HG02870 (cell line): ENCODE measurements around the gene CCSER1.
A peak's percentile ranks its signal among the peaks of the same experiment; 100 is the strongest.

Experiments
- ATAC-seq: cut with Tn5 transposase; IDR thresholded peaks from one replicate; pipeline ENCODE4 v1.9.1; 2021; ENCODE audit warnings: mild to moderate bottlenecking, moderate library complexity; ENCODE audit not compliant: unreplicated experiment

Gene CCSER1

GRCh38 chr4:90127223-90127705, at the start of gene CCSER1:
TSS of gene CCSER1 (plus strand) at chr4:90127394.
- ATAC-seq: peak; percentile 82

GRCh38 chr4:90078440-90078839, 48.8 kb upstream of the CCSER1 start:
- peak; percentile 90 for ATAC-seq

GRCh38 chr4:90080116-90080515, 47.1 kb upstream of the CCSER1 start:
- ATAC-seq: peak; percentile 42

- no peak for ATAC-seq
These were observed 45.6 kb upstream of the CCSER1 start for GRCh38 chr4:90081432-90082144.

GRCh38 chr4:90082449-90082848, 44.7 kb upstream of the CCSER1 start:
- no peak for ATAC-seq

- no peak for ATAC-seq
These were observed 42.8 kb upstream of the CCSER1 start for GRCh38 chr4:90084277-90084966.

GRCh38 chr4:90084967-90085295, 42.3 kb upstream of the CCSER1 start:
- ATAC-seq: no peak

GRCh38 chr4:90093526-90093925, 33.7 kb upstream of the CCSER1 start:
- ATAC-seq: no peak

GRCh38 chr4:90095000-90095399, 32.2 kb upstream of the CCSER1 start:
- no peak for ATAC-seq

GRCh38 chr4:90099812-90100211, 27.4 kb upstream of the CCSER1 start:
- peak; percentile 84 for ATAC-seq

- no peak for ATAC-seq
These were observed 23.2 kb upstream of the CCSER1 start for GRCh38 chr4:90103991-90104390.

GRCh38 chr4:90105274-90105673, 21.9 kb upstream of the CCSER1 start:
- ATAC-seq: no peak

GRCh38 chr4:90112715-90113114, 14.5 kb upstream of the CCSER1 start:
- no peak for ATAC-seq

GRCh38 chr4:90113881-90114457, 13.2 kb upstream of the CCSER1 start:
- no peak for ATAC-seq

- peak; percentile 90 for ATAC-seq
These were observed 8.5 kb upstream of the CCSER1 start for GRCh38 chr4:90118527-90119195.

GRCh38 chr4:90120037-90120436, 7.2 kb upstream of the CCSER1 start:
- ATAC-seq: no peak

- no peak for ATAC-seq
These were observed 6.4 kb upstream of the CCSER1 start for GRCh38 chr4:90120815-90121214.

- no peak for ATAC-seq
These were observed 5.4 kb upstream of the CCSER1 start for GRCh38 chr4:90121676-90122354.

GRCh38 chr4:90122355-90122748, 4.8 kb upstream of the CCSER1 start:
- no peak for ATAC-seq

GRCh38 chr4:90124276-90124675, 2.9 kb upstream of the CCSER1 start:
- ATAC-seq: no peak

- ATAC-seq: no peak
These were observed 389 bp upstream of the CCSER1 start for GRCh38 chr4:90126805-90127204.
